CD14-positive monocyte (primary cell): Measurements from ENCODE around the gene THAP7. TPM values are rescaled to one million over a fixed set of nuclear protein-coding genes. Genes with fewer than 3 reads are reported as not detected.

Experiments used
- DNase-seq, 3 donors: peaks; one replicate each; pipeline ENCODE4 v3.0.0-alpha.2; 2011 to 2022
- H2AFZ ChIP-seq: 2 replicates; pipeline ENCODE4 v1.6.0; 2012; ENCODE audit warnings: mild to moderate bottlenecking, low read depth, low read length, inconsistent platforms; ENCODE audit not compliant: insufficient read depth, poor library complexity, severe bottlenecking
- H3K27ac ChIP-seq, 2 donors: 1 replicate in 1 of 2; 2 replicates in 1 of 2; pipeline ENCODE4 v1.5.1; 2012 to 2013; ENCODE audit warnings: low read length in 2 of 2, control low read depth in 1 of 2, inconsistent platforms in 1 of 2, low read depth in 1 of 2, mild to moderate bottlenecking in 1 of 2
- H3K27me3 ChIP-seq, 2 donors: one replicate each; pipeline versions ENCODE4 v1.6.0 to v1.6.1; 2011 to 2013; ENCODE audit warnings: low read length in 2 of 2; ENCODE audit not compliant: control insufficient read depth in 2 of 2, insufficient read depth in 2 of 2
- H3K36me3 ChIP-seq, 2 donors: replicated peaks in 1 of 2; 1 replicate in 1 of 2; 2 replicates in 1 of 2; pipeline versions ENCODE4 v1.5.1 to v1.6.1; 2012 to 2013; ENCODE audit warnings: low read length in 2 of 2, control low read depth in 1 of 2, inconsistent platforms in 1 of 2, mild to moderate bottlenecking in 1 of 2; ENCODE audit not compliant: insufficient read depth in 2 of 2, control insufficient read depth in 1 of 2
- H3K4me1 ChIP-seq, 2 donors: 1 replicate in 1 of 2; 2 replicates in 1 of 2; pipeline versions ENCODE4 v1.5.1 to v1.6.1; 2012 to 2013; ENCODE audit warnings: low read length in 2 of 2, control low read depth in 1 of 2, inconsistent platforms in 1 of 2, mild to moderate bottlenecking in 1 of 2, moderate library complexity in 1 of 2; ENCODE audit not compliant: insufficient read depth in 2 of 2, control insufficient read depth in 1 of 2
- H3K4me2 ChIP-seq: replicated peaks from 2 replicates; pipeline ENCODE3; 2012; ENCODE audit warnings: low read length, moderate library complexity, mild to moderate bottlenecking; ENCODE audit not compliant: poor library complexity, severe bottlenecking; ENCODE audit errors: extremely low read depth
- H3K4me3 ChIP-seq, 3 experiments: fragments of 200-600 bp in 1 of 3; sonication (generic) in 1 of 3; replicated peaks in 1 of 3; 1 replicate in 2 of 3; 2 replicates in 1 of 3; pipeline ENCODE4 v1.5.1; 2011 to 2013; ENCODE audit warnings: low read length in 3 of 3, mild to moderate bottlenecking in 3 of 3, control low read depth in 2 of 3, low read depth in 2 of 3, inconsistent platforms in 1 of 3, moderate library complexity in 1 of 3
- H3K79me2 ChIP-seq: 2 replicates; pipeline ENCODE4 v1.6.0; 2012; ENCODE audit warnings: mild to moderate bottlenecking, control low read depth, inconsistent platforms, low read length, moderate library complexity; ENCODE audit not compliant: insufficient read depth
- H3K9ac ChIP-seq: 2 replicates; pipeline ENCODE4 v1.6.0; 2017; ENCODE audit warnings: low read length, mild to moderate bottlenecking; ENCODE audit not compliant: insufficient read depth, poor library complexity, severe bottlenecking
- H3K9me3 ChIP-seq, 2 donors: replicated peaks in 1 of 2; 1 replicate in 1 of 2; 2 replicates in 1 of 2; pipeline versions ENCODE4 v1.5.1 to v1.6.1; 2012 to 2013; ENCODE audit warnings: low read length in 2 of 2, control low read depth in 1 of 2; ENCODE audit not compliant: control insufficient read depth in 1 of 2, insufficient read depth in 1 of 2
- H4K20me1 ChIP-seq: 2 replicates; pipeline ENCODE4 v1.6.0; 2012; ENCODE audit warnings: mild to moderate bottlenecking, low read length, control low read depth, moderate library complexity; ENCODE audit not compliant: insufficient read depth
- H3K27ac Mint-ChIP-seq, 7 donors: one replicate each; pipeline ENCODE4 v1.8.0; 2020; ENCODE audit warnings: mild to moderate bottlenecking in 7 of 7, mixed read lengths in 7 of 7, moderate library complexity in 6 of 7, inconsistent platforms in 2 of 7
- H3K27me3 Mint-ChIP-seq, 3 donors: one replicate each; pipeline ENCODE4 v1.8.0; 2021 to 2022; ENCODE audit warnings: low read depth in 3 of 3, mild to moderate bottlenecking in 3 of 3, mixed read lengths in 3 of 3, moderate library complexity in 3 of 3, inconsistent platforms in 1 of 3
- H3K36me3 Mint-ChIP-seq, 2 donors: one replicate each; pipeline ENCODE4 v1.8.0; 2020; ENCODE audit warnings: mixed read lengths in 2 of 2, inconsistent platforms in 1 of 2, mild to moderate bottlenecking in 1 of 2
- H3K4me1 Mint-ChIP-seq: one replicate; pipeline ENCODE4 v1.8.0; 2020; ENCODE audit warnings: mild to moderate bottlenecking, mixed read lengths
- H3K4me3 Mint-ChIP-seq, 2 donors: one replicate each; pipeline ENCODE4 v1.8.0; 2020; ENCODE audit warnings: mild to moderate bottlenecking in 2 of 2, mixed read lengths in 2 of 2, moderate library complexity in 1 of 2
- H3K9me3 Mint-ChIP-seq, 7 donors: one replicate each; pipeline ENCODE4 v1.8.0; 2020 to 2022; ENCODE audit warnings: mixed read lengths in 7 of 7, mild to moderate bottlenecking in 6 of 7, moderate library complexity in 6 of 7, inconsistent platforms in 2 of 7
- WGBS: methylation state at CpG from one replicate; pipeline ENCODE4 v1.1.5; 2013; ENCODE audit warnings: missing lambda C conversion rate; ENCODE audit not compliant: insufficient coverage; 5-methylcytosine and 5-hydroxymethylcytosine counted together
- intact Hi-C, 2 donors: fragments of 100-400 bp; cut with micrococcal nuclease; formaldehyde crosslinking; loops; one replicate each; pipeline versions ENCODE4 v1.15.0 to v1.15.1; 2023
- polyA plus RNA-seq, 3 donors: library from polyadenylated mRNA; depleted of rRNA in 1 of 3; unstranded in 2 of 3; stranded (reverse) in 1 of 3; fragments of 300-500 nt in 2 of 3; fragments of >200 nt in 1 of 3; fragmentation: Illumina TruSeq in 2 of 3; gene quantifications; 1 replicate in 2 of 3; 2 replicates in 1 of 3; pipeline ENCODE4 v1.2.3, GENCODE V29; 2012 to 2021
- small RNA-seq: library from RNA; depleted of rRNA; stranded (forward); fragments of <200 nt; gene quantifications from one replicate; pipeline ENCODE3, GENCODE V24; 2012; ENCODE audit warnings: low read depth; ENCODE audit not compliant: insufficient read length
- TF ChIP-seq, protein P1 (sequence below): fragments of 200-600 bp; IDR thresholded peaks from one replicate; pipeline ENCODE4 v1.8.0; 2022; ENCODE audit warnings: antibody characterized with exemption, mild to moderate bottlenecking

The THAP7 gene
- polyA plus RNA-seq, 3 donors: 18.4 to 22.9 (median 19.8) TPM

DNA sequence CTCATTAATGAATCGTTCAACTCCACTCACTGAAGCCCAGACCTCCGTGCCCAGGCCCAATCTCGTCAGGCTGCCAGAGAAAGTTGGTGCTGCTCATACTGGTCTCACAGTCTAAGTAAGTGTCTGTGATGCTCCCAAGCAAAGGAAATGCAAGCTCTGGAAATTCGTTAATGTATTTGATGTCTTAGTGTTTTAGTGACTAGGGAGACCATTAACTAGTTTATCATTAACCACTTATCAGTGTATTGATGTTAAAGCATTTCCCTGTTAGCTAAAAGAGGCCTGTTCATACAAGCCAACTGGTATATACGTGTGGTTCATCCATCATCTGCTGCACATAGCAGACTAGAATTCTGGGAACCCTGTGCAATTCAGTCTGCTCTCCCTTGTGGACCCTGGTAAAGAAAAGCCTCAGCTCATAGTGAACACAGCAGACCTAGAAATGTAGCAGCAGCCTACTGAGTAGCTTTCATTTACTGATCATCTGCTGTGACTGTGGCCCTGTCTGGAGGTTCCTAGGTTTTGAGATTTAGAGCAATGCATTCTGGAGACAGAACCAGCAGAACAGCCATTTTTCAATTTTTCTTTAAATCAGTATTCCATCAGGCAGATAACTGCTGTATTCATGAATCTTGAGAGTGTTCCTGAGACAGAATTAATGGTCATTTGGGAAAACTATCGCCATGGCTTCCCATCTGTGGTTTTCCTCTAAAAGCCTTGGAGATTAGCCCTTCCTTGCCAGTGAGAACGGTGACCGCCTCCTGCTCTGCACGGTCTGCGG is 50.6 kb downstream of the THAP7 start:
- no peak overlapping the region for H3K9ac ChIP-seq
- Mint-ChIP-seq H3K4me3 (no peak overlapping the region), H3K27me3 (no peaks in the 10 kb centered on the region), H3K36me3 (peaks cover 48 to 66% of the 10 kb centered on the region in 2 donors), H3K9me3 (no peaks in the 10 kb centered on the region), H3K27ac (peak overlapping the region in 2 of 7 donors; percentile 15 to 44), H3K4me1 (peaks cover 16% of the 10 kb centered on the region)
- H2AFZ ChIP-seq: no peak overlapping the region
- no peak overlapping the region for H3K4me3 ChIP-seq
- H3K36me3 ChIP-seq: peaks cover 45 to 77% of the 10 kb centered on the region in 2 donors
- peaks cover 87% of the 10 kb centered on the region for H4K20me1 ChIP-seq
- no peaks in the 10 kb centered on the region for H3K9me3 ChIP-seq
- peaks cover 85% of the 10 kb centered on the region for H3K79me2 ChIP-seq
- intact Hi-C loops: loop anchor here in 1 of 2 donors (10.0 kb wide), 1 partner anchor 67 kb away; no protein-coding TSS in a partner anchor
- H3K27me3 ChIP-seq: no peaks in the 10 kb centered on the region
- WGBS: 98% methylated on average over 6 of the region's 10 CpGs
- H3K4me1 ChIP-seq: peaks cover 4 to 13% of the 10 kb centered on the region in 2 donors
- peak overlapping the region in 1 of 2 donors; percentile 22 for H3K27ac ChIP-seq
- TF ChIP-seq, protein P1, sequence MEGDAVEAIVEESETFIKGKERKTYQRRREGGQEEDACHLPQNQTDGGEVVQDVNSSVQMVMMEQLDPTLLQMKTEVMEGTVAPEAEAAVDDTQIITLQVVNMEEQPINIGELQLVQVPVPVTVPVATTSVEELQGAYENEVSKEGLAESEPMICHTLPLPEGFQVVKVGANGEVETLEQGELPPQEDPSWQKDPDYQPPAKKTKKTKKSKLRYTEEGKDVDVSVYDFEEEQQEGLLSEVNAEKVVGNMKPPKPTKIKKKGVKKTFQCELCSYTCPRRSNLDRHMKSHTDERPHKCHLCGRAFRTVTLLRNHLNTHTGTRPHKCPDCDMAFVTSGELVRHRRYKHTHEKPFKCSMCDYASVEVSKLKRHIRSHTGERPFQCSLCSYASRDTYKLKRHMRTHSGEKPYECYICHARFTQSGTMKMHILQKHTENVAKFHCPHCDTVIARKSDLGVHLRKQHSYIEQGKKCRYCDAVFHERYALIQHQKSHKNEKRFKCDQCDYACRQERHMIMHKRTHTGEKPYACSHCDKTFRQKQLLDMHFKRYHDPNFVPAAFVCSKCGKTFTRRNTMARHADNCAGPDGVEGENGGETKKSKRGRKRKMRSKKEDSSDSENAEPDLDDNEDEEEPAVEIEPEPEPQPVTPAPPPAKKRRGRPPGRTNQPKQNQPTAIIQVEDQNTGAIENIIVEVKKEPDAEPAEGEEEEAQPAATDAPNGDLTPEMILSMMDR: no peak
- no peak for DNase-seq
- H3K4me2 ChIP-seq: no peak overlapping the region

DNA sequence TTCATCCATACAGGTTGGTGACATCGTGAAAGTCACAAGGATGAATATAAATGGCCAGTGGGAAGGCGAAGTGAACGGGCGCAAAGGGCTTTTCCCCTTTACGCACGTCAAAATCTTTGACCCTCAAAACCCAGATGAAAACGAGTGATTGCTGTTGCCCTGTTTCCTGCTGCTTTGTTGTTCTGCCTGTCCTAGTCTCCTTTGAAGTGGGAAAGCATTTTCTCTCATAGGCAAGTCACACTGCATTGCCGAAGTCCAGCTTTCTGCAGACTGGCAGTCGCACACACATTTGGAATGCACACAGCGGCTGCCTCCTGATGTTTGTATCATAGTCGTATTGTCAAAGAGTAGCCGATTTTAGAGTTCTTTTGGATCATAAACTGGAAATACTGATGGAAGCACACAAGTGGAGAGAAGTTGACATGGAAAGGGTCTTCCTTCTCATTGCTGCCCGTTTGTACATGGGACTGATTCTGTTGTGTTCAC is 52.2 kb downstream of the THAP7 start:
- Histone ChIP-seq H3K9me3 (no peaks in the 10 kb centered on the region), H4K20me1 (peaks cover 100% of the 10 kb centered on the region), H3K4me1 (peaks cover 0 to 6% of the 10 kb centered on the region in 2 donors), H3K4me3 (no peak overlapping the region), H3K36me3 (peaks cover 45 to 87% of the 10 kb centered on the region in 2 donors), H3K9ac (no peak overlapping the region), H3K27ac (peak overlapping the region in 1 of 2 donors; percentile 3), H2AFZ (no peak overlapping the region), H3K79me2 (peaks cover 91% of the 10 kb centered on the region), H3K4me2 (no peak overlapping the region), H3K27me3 (no peaks in the 10 kb centered on the region)
- intact Hi-C loops: loop anchor here in 1 of 2 donors (10.0 kb wide), 1 partner anchor 65 kb away; no protein-coding TSS in a partner anchor
- H3K36me3 Mint-ChIP-seq: peaks cover 48 to 74% of the 10 kb centered on the region in 2 donors
- peaks cover 16% of the 10 kb centered on the region for H3K4me1 Mint-ChIP-seq
- 91% methylated on average over 13 of the region's 13 CpGs for WGBS
- H3K27me3 Mint-ChIP-seq: peaks cover 0 to under 1% (median 0%) of the 10 kb centered on the region in 3 donors
- no peak overlapping the region for H3K4me3 Mint-ChIP-seq
- peak overlapping the region in 3 of 7 donors; percentile 4 to 51 (median 23) for H3K27ac Mint-ChIP-seq
- no peaks in the 10 kb centered on the region for H3K9me3 Mint-ChIP-seq
- TF ChIP-seq, protein P1: no peak
- DNase-seq: no peak

Small RNA genes within 50 kb of the gene (small RNA-seq; reads per million reads assigned to genes)
- not detected for gene MIR649

Other genes starting within 250 kb of the THAP7 start
- not detected for gene SERPIND1, start 228.0 kb downstream of the THAP7 start, polyA plus RNA-seq
- gene PI4KA, start 143.3 kb downstream of the THAP7 start, polyA plus RNA-seq: 10 to 100 TPM; 22.8 to 74.4 (median 38.2) TPM
- gene SNAP29, start 143.1 kb downstream of the THAP7 start, polyA plus RNA-seq: 10 to 100 TPM; 22.3 to 32.8 (median 28.9) TPM
- 10 to 100 TPM; 26.0 to 37.5 (median 29.4) TPM for gene CRKL, start 84.7 kb downstream of the THAP7 start, polyA plus RNA-seq
- gene AIFM3, start 34.9 kb downstream of the THAP7 start, polyA plus RNA-seq: 10 to 100 TPM in 1 of 3 donors, 1 to 10 TPM in 2; 2.1 to 40.9 (median 2.3) TPM
- 10 to 100 TPM in 2 of 3 donors, 1 to 10 TPM in 1; 7.1 to 63.3 (median 11.5) TPM for gene LZTR1, start 19.8 kb downstream of the THAP7 start, polyA plus RNA-seq
- gene P2RX6, start 13.0 kb upstream of the THAP7 start, polyA plus RNA-seq: not detected
- not detected for gene SLC7A4, start 30.4 kb upstream of the THAP7 start, polyA plus RNA-seq
- gene LRRC74B, start 43.8 kb upstream of the THAP7 start, polyA plus RNA-seq: not detected